Activated naive CD8-positive, alpha-beta T cell treated with anti-CD3 and anti-CD28 coated beads for 36 hours (primary cell): ENCODE results near the gene SNRPD1. TPM values are rescaled to one million over a fixed set of nuclear protein-coding genes. Genes with fewer than 3 reads are reported as not detected.
A peak's percentile ranks its signal among the peaks of the same experiment; 100 is the strongest.
"Not testable (repeated sequence)": the region's sequence is repeated elsewhere in the genome, so short reads cannot be mapped to it uniquely, and the experiment has no call there.

Source experiments
- DNase-seq: peaks from one replicate; pipeline ENCODE4 v3.0.0; 2021
- H3K27ac Mint-ChIP-seq: one replicate; pipeline ENCODE4 v1.8.0; 2022; ENCODE audit warnings: mild to moderate bottlenecking, moderate library complexity, mixed read lengths
- H3K27me3 Mint-ChIP-seq: one replicate; pipeline ENCODE4 v1.8.0; 2022; ENCODE audit warnings: mild to moderate bottlenecking, mixed read lengths
- H3K36me3 Mint-ChIP-seq: one replicate; pipeline ENCODE4 v1.8.0; 2021; ENCODE audit warnings: mild to moderate bottlenecking, mixed read lengths
- H3K4me1 Mint-ChIP-seq: one replicate; pipeline ENCODE4 v1.8.0; 2021; ENCODE audit warnings: mixed read lengths
- H3K4me3 Mint-ChIP-seq: one replicate; pipeline ENCODE4 v1.8.0; 2022; ENCODE audit warnings: mild to moderate bottlenecking, moderate library complexity, mixed read lengths
- H3K9me3 Mint-ChIP-seq: one replicate; pipeline ENCODE4 v1.8.0; 2022; ENCODE audit warnings: mixed read lengths
- total RNA-seq, 2 experiments: library from RNA; stranded (reverse); gene quantifications; one replicate each; pipeline ENCODE4 v1.2.3, GENCODE V29; 2021

SNRPD1 gene
- total RNA-seq, 2 experiments from 2014 or later = 166 to 176 TPM

GRCh38 chr18:21664069-21664468 is 52.0 kb downstream of the SNRPD1 start:
- Mint-ChIP-seq H3K27ac (no peak overlapping the region), H3K9me3 (no peaks in the 10 kb centered on the region), H3K27me3 (no peaks in the 10 kb centered on the region), H3K4me1 (no peaks in the 10 kb centered on the region), H3K4me3 (no peak overlapping the region), H3K36me3 (peaks cover 3% of the 10 kb centered on the region)
- DNase-seq = no peak

- H3K27me3 Mint-ChIP-seq = no peaks in the 10 kb centered on the region
- no peaks in the 10 kb centered on the region for H3K36me3 Mint-ChIP-seq
- H3K4me3 Mint-ChIP-seq = no peak overlapping the region
- DNase-seq = no peak
- no peaks in the 10 kb centered on the region for H3K4me1 Mint-ChIP-seq
- no peaks in the 10 kb centered on the region for H3K9me3 Mint-ChIP-seq
- no peak overlapping the region for H3K27ac Mint-ChIP-seq
Observed at GRCh38 chr18:21669736-21670285, 57.7 kb downstream of the SNRPD1 start.

- H3K9me3 Mint-ChIP-seq = no peaks in the 10 kb centered on the region
- no peak for DNase-seq
- no peaks in the 10 kb centered on the region for H3K27me3 Mint-ChIP-seq
- no peaks in the 10 kb centered on the region for H3K36me3 Mint-ChIP-seq
- no peak overlapping the region for H3K4me3 Mint-ChIP-seq
- H3K27ac Mint-ChIP-seq = no peak overlapping the region
- H3K4me1 Mint-ChIP-seq = peaks cover 4% of the 10 kb centered on the region
Observed at GRCh38 chr18:21672521-21673267, 60.6 kb downstream of the SNRPD1 start.

- not testable (repeated sequence) for H3K27me3 Mint-ChIP-seq, H3K27ac Mint-ChIP-seq, H3K36me3 Mint-ChIP-seq, H3K9me3 Mint-ChIP-seq, H3K4me3 Mint-ChIP-seq, H3K4me1 Mint-ChIP-seq
- DNase-seq = peak; percentile 35
Observed at GRCh38 chr18:21675354-21675753, 63.2 kb downstream of the SNRPD1 start.

GRCh38 chr18:21678859-21679258 is 66.7 kb downstream of the SNRPD1 start:
- H3K36me3 Mint-ChIP-seq = peaks cover 1% of the 10 kb centered on the region
- no peak for DNase-seq
- H3K4me1 Mint-ChIP-seq = peaks cover 10% of the 10 kb centered on the region
- no peaks in the 10 kb centered on the region for H3K9me3 Mint-ChIP-seq
- H3K4me3 Mint-ChIP-seq = no peak overlapping the region
- H3K27me3 Mint-ChIP-seq = no peaks in the 10 kb centered on the region
- no peak overlapping the region for H3K27ac Mint-ChIP-seq

- H3K4me3 Mint-ChIP-seq = no peak overlapping the region
- no peaks in the 10 kb centered on the region for H3K27me3 Mint-ChIP-seq
- H3K4me1 Mint-ChIP-seq = peaks cover 13% of the 10 kb centered on the region
- no peak for DNase-seq
- H3K36me3 Mint-ChIP-seq = peaks cover 7% of the 10 kb centered on the region
- H3K9me3 Mint-ChIP-seq = no peaks in the 10 kb centered on the region
- no peak overlapping the region for H3K27ac Mint-ChIP-seq
Observed at GRCh38 chr18:21680161-21680560, 68.0 kb downstream of the SNRPD1 start.

- Mint-ChIP-seq H3K27ac (no peak overlapping the region), H3K4me3 (no peak overlapping the region), H3K27me3 (no peaks in the 10 kb centered on the region), H3K9me3 (no peaks in the 10 kb centered on the region), H3K4me1 (peaks cover 12% of the 10 kb centered on the region), H3K36me3 (peaks cover 8% of the 10 kb centered on the region)
- peak; percentile 3 for DNase-seq
Observed at GRCh38 chr18:21682371-21683051, 70.4 kb downstream of the SNRPD1 start.

Other genes with a start within 250 kb of the SNRPD1 start
- 10 to 100 TPM; 18.5 to 20.1 TPM for gene ESCO1, start 11.6 kb upstream of the SNRPD1 start, total RNA-seq
- 10 to 100 TPM; 18.1 to 18.8 TPM for gene ABHD3, start 92.5 kb downstream of the SNRPD1 start, total RNA-seq
- 10 to 100 TPM; 27.3 to 27.9 TPM for gene MIB1, start 128.5 kb downstream of the SNRPD1 start, total RNA-seq